ENCODE measurements around the gene MAMDC4.

DNA sequence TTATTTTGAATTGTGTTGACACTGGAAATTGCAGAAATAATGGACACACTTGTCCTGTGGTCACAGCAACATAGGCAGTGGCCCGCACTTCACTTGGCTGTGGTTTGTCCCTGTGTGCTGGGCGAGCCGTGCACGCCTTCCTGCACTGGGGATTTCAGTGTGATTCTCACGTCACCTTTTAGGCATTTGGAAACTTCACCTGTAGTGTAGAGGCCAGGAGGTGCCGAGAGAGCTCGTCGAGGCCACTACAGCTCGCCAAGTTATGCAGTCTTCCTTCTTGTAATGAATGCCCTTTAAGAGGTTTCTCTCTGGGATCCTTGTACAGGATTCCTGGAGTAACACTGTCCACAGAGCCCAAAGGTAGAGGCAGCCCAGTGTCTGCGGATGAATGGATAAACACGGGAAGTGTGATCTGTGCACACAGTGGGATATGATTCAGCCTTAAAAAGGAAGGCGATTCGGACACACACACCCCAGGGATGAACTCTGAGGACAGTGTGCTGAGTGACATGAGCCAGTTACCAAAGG, 48.9 kb downstream of the MAMDC4 start:
- TF ChIP-seq, protein P1, sequence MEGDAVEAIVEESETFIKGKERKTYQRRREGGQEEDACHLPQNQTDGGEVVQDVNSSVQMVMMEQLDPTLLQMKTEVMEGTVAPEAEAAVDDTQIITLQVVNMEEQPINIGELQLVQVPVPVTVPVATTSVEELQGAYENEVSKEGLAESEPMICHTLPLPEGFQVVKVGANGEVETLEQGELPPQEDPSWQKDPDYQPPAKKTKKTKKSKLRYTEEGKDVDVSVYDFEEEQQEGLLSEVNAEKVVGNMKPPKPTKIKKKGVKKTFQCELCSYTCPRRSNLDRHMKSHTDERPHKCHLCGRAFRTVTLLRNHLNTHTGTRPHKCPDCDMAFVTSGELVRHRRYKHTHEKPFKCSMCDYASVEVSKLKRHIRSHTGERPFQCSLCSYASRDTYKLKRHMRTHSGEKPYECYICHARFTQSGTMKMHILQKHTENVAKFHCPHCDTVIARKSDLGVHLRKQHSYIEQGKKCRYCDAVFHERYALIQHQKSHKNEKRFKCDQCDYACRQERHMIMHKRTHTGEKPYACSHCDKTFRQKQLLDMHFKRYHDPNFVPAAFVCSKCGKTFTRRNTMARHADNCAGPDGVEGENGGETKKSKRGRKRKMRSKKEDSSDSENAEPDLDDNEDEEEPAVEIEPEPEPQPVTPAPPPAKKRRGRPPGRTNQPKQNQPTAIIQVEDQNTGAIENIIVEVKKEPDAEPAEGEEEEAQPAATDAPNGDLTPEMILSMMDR (conservative IDR thresholded peaks at IDR 0.05; ENCODE audit: low read length): no peak
- TF ChIP-seq EZH2phosphoT487 (IDR thresholded peaks at IDR 0.05; ENCODE audit: borderline replicate concordance): no peak
